HepG2 (cell line): ENCODE data around the gene ATAD2B.

Experiments
- CEBPB ChIP-seq: IDR thresholded peaks from 2 replicates; pipeline ENCODE4 v1.6.1; 2011; ENCODE audit warnings: low read depth, low read length, improper control_type of control experiment, borderline replicate concordance
- GZF1 ChIP-seq: sonication (generic); formaldehyde crosslinking; IDR thresholded peaks from 2 replicates; pipeline ENCODE4 v1.5.1; 2020; ENCODE audit warnings: mild to moderate bottlenecking, missing genetic modification reagents
- KDM5A ChIP-seq: fragments of 200-600 bp; sonication (generic); IDR thresholded peaks from 2 replicates; pipeline ENCODE4 v1.7.0; 2018; ENCODE audit warnings: antibody characterized with exemption, mild to moderate bottlenecking, low read length, borderline replicate concordance
- MYC ChIP-seq: sonication (generic); formaldehyde crosslinking; IDR thresholded peaks from 2 replicates; pipeline ENCODE4 v1.9.0; 2021; ENCODE audit warnings: missing genetic modification reagents, borderline replicate concordance
- NCOA5 ChIP-seq: sonication (generic); formaldehyde crosslinking; IDR thresholded peaks from 2 replicates; pipeline ENCODE4 v1.4.0; 2020; ENCODE audit warnings: missing genetic modification reagents
- ZNF607 ChIP-seq: sonication (generic); formaldehyde crosslinking; IDR thresholded peaks from 2 replicates; pipeline ENCODE4 v1.5.1; 2020; ENCODE audit warnings: missing genetic modification reagents, mild to moderate bottlenecking, borderline replicate concordance
- ZNF660 ChIP-seq: sonication (generic); formaldehyde crosslinking; IDR thresholded peaks from 2 replicates; pipeline ENCODE4 v1.5.1; 2020; ENCODE audit warnings: mild to moderate bottlenecking, low read depth, missing genetic modification reagents, borderline replicate concordance
- TF ChIP-seq, protein P1 (sequence below): IDR thresholded peaks from 2 replicates; pipeline ENCODE4 v1.6.1; 2016; ENCODE audit warnings: missing compliant biosample characterization, missing genetic modification reagents, borderline replicate concordance

DNA sequence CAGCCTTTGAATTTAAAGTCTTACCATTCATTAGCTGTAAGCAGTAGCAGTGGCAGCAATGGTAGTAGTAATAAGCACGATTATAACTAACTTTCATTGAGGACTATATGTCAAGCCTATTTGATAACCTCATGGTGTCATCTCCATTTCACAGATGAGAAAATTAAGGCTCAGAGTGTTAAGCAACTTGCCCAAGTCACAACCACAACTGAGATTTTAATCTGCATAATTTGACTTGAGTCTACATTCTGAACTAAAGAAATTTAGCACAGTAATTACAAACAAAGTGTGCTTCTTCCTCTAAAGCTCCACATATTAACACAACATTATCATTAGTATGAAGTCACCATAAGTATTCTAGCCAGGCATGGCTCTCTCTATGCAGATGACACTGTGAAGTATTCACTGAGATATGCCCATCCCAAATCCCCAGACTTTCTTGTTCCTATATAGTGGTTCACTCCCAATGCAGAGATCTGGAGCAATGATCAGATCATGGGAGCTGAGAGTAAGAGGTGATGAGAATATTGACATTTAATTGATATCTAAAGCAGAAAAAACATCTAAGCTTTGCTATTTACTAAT is 120.2 kb downstream of the ATAD2B start:
- TF ChIP-seq GZF1 (CRISPR knock-in tag) = no peak
- TF ChIP-seq ZNF607 (CRISPR knock-in tag) = no peak
- no peak for TF ChIP-seq CEBPB
- no peak for TF ChIP-seq ZNF660 (CRISPR knock-in tag)
- TF ChIP-seq, protein P1, sequence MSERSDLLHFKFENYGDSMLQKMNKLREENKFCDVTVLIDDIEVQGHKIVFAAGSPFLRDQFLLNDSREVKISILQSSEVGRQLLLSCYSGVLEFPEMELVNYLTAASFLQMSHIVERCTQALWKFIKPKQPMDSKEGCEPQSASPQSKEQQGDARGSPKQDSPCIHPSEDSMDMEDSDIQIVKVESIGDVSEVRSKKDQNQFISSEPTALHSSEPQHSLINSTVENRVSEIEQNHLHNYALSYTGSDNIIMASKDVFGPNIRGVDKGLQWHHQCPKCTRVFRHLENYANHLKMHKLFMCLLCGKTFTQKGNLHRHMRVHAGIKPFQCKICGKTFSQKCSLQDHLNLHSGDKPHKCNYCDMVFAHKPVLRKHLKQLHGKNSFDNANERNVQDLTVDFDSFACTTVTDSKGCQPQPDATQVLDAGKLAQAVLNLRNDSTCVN (CRISPR knock-in tag) = no peak
- TF ChIP-seq KDM5A = no peak
- no peak for TF ChIP-seq NCOA5 (CRISPR knock-in tag)
- TF ChIP-seq MYC (CRISPR knock-in tag) = no peak
